HG02642 (cell line): Measurements from ENCODE around the gene VPS45.
"Not testable (repeated sequence)": the region's sequence is repeated elsewhere in the genome, so short reads cannot be mapped to it uniquely, and the experiment has no call there.

Source experiments
- ATAC-seq: cut with Tn5 transposase; IDR thresholded peaks from one replicate; pipeline ENCODE4 v1.9.1; 2021; ENCODE audit warnings: mild to moderate bottlenecking; ENCODE audit not compliant: unreplicated experiment, poor library complexity

The VPS45 gene

GRCh38 chr1:150186438-150186788 is 118.8 kb downstream of the VPS45 start:
- ATAC-seq = not testable (repeated sequence)

GRCh38 chr1:150186789-150187559 is 119.4 kb downstream of the VPS45 start:
- ATAC-seq = no peak

- no peak for ATAC-seq
Observed at GRCh38 chr1:150187560-150187931, 120.0 kb downstream of the VPS45 start.

GRCh38 chr1:150192012-150192411 is 124.4 kb downstream of the VPS45 start:
- ATAC-seq = no peak

GRCh38 chr1:150194381-150195031 is 126.9 kb downstream of the VPS45 start:
- ATAC-seq = no peak
